Large intestine (tissue), 3 donors: ENCODE results near the gene NTRK3. TPM values are rescaled to one million over a fixed set of nuclear protein-coding genes. Genes with fewer than 3 reads are reported as not detected.

Source experiments
- DNase-seq, 2 donors: peaks; one replicate each; pipeline versions ENCODE4 v3.0.0 to v3.0.0-alpha.2; 2013
- H3K27ac ChIP-seq: one replicate; pipeline ENCODE4 v1.5.1; 2013; ENCODE audit warnings: low read length
- H3K27me3 ChIP-seq: 2 replicates; pipeline ENCODE4 v1.6.1; 2013; ENCODE audit warnings: low read length; ENCODE audit not compliant: control insufficient read depth, insufficient read depth
- H3K36me3 ChIP-seq: 2 replicates; pipeline ENCODE4 v1.6.1; 2013; ENCODE audit warnings: low read length; ENCODE audit not compliant: control insufficient read depth, insufficient read depth
- H3K4me1 ChIP-seq: one replicate; pipeline ENCODE4 v1.6.1; 2013; ENCODE audit warnings: low read length; ENCODE audit not compliant: control insufficient read depth, insufficient read depth
- H3K4me3 ChIP-seq: one replicate; pipeline ENCODE4 v1.5.1; 2013; ENCODE audit warnings: low read length
- H3K9me3 ChIP-seq: one replicate; pipeline ENCODE4 v1.6.1; 2013; ENCODE audit warnings: mild to moderate bottlenecking, low read depth, low read length, moderate library complexity; ENCODE audit not compliant: control insufficient read depth
- WGBS: methylation state at CpG from one replicate; pipeline ENCODE4 v1.1.5; 2013; ENCODE audit warnings: low lambda C conversion rate; ENCODE audit not compliant: insufficient coverage; 5-methylcytosine and 5-hydroxymethylcytosine counted together
- polyA plus RNA-seq: library from polyadenylated mRNA; unstranded; fragments of 120-200 nt; gene quantifications from one replicate; pipeline ENCODE4 v1.2.1, GENCODE V29; 2013

NTRK3 gene
- polyA plus RNA-seq, 1 donor: 3.1 TPM

DNA sequence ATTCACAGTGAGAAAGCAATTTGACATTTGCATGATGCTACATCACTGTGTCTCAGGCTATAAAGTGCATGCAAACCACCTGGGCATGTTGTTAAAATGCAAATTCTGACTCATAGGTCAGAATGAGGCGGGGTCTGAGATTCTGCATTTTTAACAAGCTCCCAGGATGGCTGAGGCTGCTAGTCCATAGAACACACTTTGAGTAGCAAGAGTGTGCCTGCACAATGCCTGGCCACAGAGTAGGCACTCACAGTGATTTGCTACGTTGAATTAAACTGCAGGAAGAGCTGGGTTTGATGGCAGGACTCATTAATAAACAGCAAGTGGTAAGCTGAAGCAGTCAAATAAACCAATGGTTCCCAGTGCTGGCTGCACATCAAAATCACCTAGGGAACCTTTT is 48.1 kb downstream of the NTRK3 start:
- Histone ChIP-seq H3K4me1 (no peaks in the 10 kb centered on the region), H3K9me3 (no peaks in the 10 kb centered on the region), H3K27ac (no peak overlapping the region), H3K4me3 (no peak overlapping the region), H3K27me3 (peaks cover 11% of the 10 kb centered on the region), H3K36me3 (no peaks in the 10 kb centered on the region)
- no peak for DNase-seq
- no CpG with 5 or more reads among the region's 2 CpGs for WGBS

DNA sequence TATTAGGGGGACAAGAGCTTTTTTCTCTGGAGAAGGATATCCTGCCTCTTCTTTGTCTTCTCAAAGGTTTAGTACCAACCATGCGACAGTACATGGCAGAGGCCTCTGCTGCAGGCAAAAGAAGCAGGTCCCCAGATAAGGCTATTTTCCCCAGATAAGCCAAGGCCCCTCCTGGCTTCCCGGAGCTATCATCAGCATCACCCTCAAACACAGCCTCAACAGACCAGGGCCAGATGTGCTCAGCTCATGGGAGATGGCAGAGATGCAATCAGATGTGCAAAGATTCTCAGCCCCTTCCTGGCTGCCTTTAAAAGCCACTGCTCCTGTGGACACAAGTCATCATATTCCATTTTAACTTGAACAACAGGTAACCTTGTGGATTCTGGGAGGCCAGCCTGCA is 49.0 kb downstream of the NTRK3 start:
- Histone ChIP-seq H3K27me3 (peaks cover 11% of the 10 kb centered on the region), H3K27ac (no peak overlapping the region), H3K4me3 (no peak overlapping the region), H3K4me1 (no peaks in the 10 kb centered on the region), H3K36me3 (no peaks in the 10 kb centered on the region), H3K9me3 (no peaks in the 10 kb centered on the region)
- DNase-seq: no peak
- no CpG with 5 or more reads among the region's 2 CpGs for WGBS

DNA sequence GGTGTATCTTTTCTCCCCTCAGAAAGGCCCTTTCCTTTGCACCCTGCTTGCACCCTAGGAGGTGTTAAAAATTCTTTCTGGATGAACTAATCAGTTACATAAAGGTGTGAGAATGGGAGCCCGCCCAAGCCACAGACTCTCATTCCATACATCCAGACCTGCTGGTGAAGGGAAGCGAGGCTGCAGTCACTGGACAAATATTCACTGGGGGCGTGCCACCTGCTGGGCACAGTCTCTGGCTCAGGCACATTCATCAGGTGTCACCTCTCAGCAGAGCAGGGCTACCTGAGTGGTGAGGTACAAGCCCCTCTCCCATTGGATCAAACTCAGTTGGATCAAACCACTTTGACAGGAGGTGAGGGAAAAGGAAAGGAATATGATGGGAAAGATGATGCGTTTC is 52.0 kb downstream of the NTRK3 start:
- Histone ChIP-seq H3K27ac (no peak overlapping the region), H3K4me1 (no peaks in the 10 kb centered on the region), H3K36me3 (no peaks in the 10 kb centered on the region), H3K4me3 (no peak overlapping the region), H3K27me3 (peaks cover 3% of the 10 kb centered on the region), H3K9me3 (no peaks in the 10 kb centered on the region)
- WGBS: no CpG with 5 or more reads among the region's 4 CpGs
- no peak for DNase-seq

DNA sequence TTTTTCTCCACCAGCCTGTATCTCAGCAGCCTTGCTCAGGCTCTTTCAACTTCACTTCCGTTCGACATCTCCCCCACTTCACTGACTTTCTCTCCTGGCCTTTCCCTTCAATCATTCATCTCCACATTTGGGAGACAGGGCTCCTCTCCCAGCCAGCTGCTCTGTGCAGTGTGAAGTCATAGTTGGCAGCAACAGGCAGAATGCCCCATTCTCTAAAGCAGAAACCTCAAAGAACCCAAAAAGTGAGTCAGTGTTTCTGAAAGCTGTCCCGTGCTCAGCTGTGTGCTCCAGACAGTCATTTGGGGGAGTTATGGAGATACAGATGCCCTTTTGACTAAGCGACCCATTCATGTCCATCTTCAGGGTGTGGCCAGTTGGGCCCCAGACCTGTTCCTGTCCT is 54.3 kb downstream of the NTRK3 start:
- WGBS: 77% methylated on average over 2 of the region's 4 CpGs
- DNase-seq: no peak
- Histone ChIP-seq H3K9me3 (no peaks in the 10 kb centered on the region), H3K4me1 (no peaks in the 10 kb centered on the region), H3K4me3 (no peak overlapping the region), H3K27ac (no peak overlapping the region), H3K27me3 (no peaks in the 10 kb centered on the region), H3K36me3 (no peaks in the 10 kb centered on the region)

DNA sequence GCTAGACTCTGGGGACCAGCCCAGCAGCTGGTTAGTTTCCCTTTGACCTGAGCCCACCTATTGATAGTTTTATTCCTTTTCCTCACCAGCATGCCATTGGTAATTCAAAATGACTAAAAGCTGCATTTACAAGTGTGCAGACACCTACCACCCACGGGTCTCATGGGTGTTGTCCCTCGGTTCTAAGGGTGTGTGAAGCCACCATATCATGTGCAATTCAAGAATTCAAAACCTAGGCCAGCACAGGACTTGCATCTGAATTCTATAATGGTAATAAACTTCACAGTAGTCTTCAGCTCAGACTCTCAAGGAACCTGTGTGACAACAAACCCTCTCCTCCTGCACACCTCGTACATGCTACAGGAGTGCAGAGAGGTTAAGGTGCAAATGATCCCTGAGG is 55.3 kb downstream of the NTRK3 start:
- no peak for DNase-seq
- H3K9me3 ChIP-seq: no peaks in the 10 kb centered on the region
- no peak overlapping the region for H3K27ac ChIP-seq
- H3K36me3 ChIP-seq: no peaks in the 10 kb centered on the region
- no peaks in the 10 kb centered on the region for H3K4me1 ChIP-seq
- no peak overlapping the region for H3K4me3 ChIP-seq
- H3K27me3 ChIP-seq: no peaks in the 10 kb centered on the region
- WGBS: no CpG with 5 or more reads among the region's 3 CpGs

DNA sequence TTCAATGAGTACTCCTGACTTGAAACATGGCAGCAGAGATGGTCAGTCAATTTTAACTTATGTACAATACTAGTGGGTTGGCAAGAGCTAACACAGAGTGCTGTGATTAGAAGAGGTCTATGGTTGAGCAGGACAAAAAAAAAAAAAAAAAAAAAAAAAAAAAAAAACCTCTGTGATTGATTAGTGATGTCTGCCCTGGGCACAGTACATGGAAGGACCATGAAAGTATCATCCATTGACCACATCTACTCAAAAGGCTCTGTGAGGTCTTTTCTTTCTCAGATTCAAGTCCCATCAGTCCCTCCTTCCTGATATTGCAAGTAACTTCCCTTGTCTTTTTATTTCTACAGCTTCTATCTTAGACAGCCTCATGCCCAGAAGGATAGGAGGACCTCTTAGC is 59.6 kb downstream of the NTRK3 start:
- Histone ChIP-seq H3K27ac (no peak overlapping the region), H3K4me1 (no peaks in the 10 kb centered on the region), H3K36me3 (no peaks in the 10 kb centered on the region), H3K4me3 (no peak overlapping the region), H3K9me3 (no peaks in the 10 kb centered on the region), H3K27me3 (no peaks in the 10 kb centered on the region)
- DNase-seq: no peak

DNA sequence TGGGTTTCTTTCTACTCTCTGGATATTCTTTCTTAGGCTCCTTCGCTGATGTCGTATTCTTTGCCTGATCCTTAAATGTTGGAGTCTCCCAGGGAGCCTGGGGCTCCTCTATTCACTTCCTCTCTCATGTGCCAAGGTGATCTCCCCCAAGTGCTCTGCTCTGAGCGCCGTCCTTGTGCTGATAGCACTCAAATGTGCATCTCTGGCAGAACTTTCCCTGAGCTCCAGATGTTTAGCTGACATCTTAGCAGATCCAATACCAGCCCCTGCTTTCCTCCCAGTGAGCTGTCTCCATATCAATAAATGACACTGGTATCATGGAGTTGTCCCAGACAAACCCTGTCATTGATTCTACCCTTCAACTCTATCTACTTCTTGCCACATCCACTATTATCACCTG is 62.4 kb downstream of the NTRK3 start:
- H3K9me3 ChIP-seq: no peaks in the 10 kb centered on the region
- H3K4me3 ChIP-seq: no peak overlapping the region
- H3K4me1 ChIP-seq: no peaks in the 10 kb centered on the region
- no peak overlapping the region for H3K27ac ChIP-seq
- DNase-seq: no peak
- no CpG with 5 or more reads among the region's 4 CpGs for WGBS
- H3K27me3 ChIP-seq: no peaks in the 10 kb centered on the region
- no peaks in the 10 kb centered on the region for H3K36me3 ChIP-seq

DNA sequence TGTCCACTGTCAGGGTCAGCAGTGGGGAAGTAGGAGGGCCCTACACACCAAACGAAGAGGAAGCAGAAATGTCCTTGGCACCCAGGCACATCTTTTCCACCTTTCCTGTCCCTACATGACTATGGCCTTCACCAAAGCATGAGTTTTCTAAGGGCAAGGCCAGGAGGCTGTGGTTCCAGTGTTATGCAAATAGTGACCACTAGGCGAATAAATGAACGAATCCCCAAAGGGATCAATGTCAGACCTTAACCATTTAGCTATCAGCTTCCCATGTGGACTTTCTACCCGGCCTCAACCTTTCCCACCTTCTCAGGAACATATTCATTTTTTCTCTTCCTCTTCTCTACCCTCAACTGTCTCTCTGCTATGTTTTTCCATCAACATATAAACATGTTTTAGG is 63.1 kb downstream of the NTRK3 start:
- WGBS: 82% methylated on average over 3 of the region's 4 CpGs
- no peaks in the 10 kb centered on the region for H3K4me1 ChIP-seq

DNA sequence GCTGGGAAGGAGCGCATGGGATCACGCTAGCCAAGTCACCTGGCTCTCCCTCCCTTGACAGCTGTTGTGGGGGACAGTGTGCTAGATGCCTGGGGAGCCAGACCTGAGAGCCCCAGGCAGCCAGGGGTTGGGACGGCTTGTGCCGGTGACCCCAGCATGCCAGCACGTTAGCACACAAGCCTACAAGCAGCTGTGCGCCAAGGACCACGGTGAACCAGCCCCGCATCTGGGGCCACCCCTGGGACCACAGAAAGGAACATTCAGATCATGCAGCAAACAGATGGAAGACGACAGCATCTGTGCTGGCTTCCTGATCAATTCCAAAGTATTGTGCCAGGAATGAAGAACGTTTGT is 64.8 kb downstream of the NTRK3 start:
- WGBS: no CpG with 5 or more reads among the region's 10 CpGs
- Histone ChIP-seq H3K4me3 (no peak overlapping the region), H3K27me3 (no peaks in the 10 kb centered on the region), H3K9me3 (no peaks in the 10 kb centered on the region), H3K36me3 (no peaks in the 10 kb centered on the region), H3K27ac (no peak overlapping the region), H3K4me1 (no peaks in the 10 kb centered on the region)
- no peak for DNase-seq

More for the DNA sequence above, 63.1 kb downstream of the NTRK3 start:
- no peaks in the 10 kb centered on the region for H3K9me3 ChIP-seq
- no peaks in the 10 kb centered on the region for H3K27me3 ChIP-seq
- no peak overlapping the region for H3K27ac ChIP-seq
- no peaks in the 10 kb centered on the region for H3K36me3 ChIP-seq
- no peak overlapping the region for H3K4me3 ChIP-seq
- DNase-seq: no peak

DNA sequence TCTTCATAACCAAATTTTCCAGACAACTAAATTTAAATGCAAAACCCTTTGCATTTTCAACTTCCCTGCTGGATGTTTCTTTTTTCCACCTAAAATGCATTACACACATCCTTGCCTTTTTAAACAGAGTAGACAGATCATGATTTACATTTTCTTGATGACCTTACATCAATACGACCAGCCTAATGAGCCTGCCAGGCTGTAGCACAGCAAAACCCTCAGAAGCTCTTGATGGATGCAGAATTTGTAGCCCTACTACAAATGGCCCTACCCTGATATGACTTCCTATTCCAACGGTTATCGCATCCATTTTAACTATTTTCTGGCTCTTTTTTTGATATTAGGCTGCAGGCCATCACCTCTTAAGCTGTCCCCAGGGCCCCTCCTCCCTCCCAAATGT is 66.3 kb downstream of the NTRK3 start:
- Histone ChIP-seq H3K27ac (no peak overlapping the region), H3K36me3 (no peaks in the 10 kb centered on the region), H3K27me3 (no peaks in the 10 kb centered on the region), H3K4me3 (no peak overlapping the region), H3K4me1 (no peaks in the 10 kb centered on the region), H3K9me3 (no peaks in the 10 kb centered on the region)
- WGBS: no CpG with 5 or more reads among the region's 3 CpGs
- no peak for DNase-seq

DNA sequence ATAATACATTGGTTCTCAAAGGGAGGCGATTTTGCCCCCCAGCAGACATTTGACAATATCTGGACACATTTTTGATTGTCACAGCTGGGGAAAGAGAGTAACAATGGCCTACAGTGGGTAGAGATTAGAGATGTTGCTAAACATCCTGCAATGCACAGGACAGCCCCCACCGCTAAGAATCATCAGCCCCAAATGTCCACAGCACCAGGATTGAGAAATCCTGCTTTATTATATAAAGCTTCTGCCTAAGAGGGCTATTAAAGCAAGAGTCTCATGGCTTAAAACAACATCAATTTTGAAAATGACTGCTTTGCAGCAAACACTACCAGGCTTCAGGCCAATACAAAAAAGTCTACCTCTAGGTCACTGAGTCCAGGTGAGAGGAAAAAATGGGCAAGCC is 68.2 kb downstream of the NTRK3 start:
- Histone ChIP-seq H3K36me3 (no peaks in the 10 kb centered on the region), H3K4me3 (no peak overlapping the region), H3K27me3 (no peaks in the 10 kb centered on the region), H3K27ac (no peak overlapping the region), H3K4me1 (no peaks in the 10 kb centered on the region), H3K9me3 (no peaks in the 10 kb centered on the region)
- DNase-seq: no peak
- WGBS: no CpG with 5 or more reads among the region's 2 CpGs
